ENCODE results near the gene CFAP161.

DNA sequence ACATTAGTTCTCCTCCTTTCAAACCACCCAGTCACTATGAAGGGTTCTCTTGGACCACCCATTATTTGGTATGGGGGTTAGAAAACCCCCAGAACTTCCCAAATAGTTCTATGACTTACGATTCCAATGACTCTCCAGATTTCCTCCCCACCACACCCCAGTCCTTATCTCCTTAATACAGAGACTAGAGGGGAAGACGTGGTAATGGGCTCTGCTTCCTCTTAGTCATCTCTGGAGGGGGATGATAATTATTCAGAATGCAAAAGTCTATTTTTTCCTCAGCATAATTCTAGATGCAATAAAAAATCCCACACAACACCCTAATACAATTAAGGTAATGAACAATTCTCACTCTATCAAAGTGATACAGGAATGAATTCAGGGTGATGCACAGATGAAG lies 48.9 kb upstream of the CFAP161 start:
- TF ChIP-seq EP300 (IDR thresholded peaks at IDR 0.05) (no peak), POLR2AphosphoS5 (IDR thresholded peaks at IDR 0.05) (no peak)
- TF ChIP-seq, protein P1, sequence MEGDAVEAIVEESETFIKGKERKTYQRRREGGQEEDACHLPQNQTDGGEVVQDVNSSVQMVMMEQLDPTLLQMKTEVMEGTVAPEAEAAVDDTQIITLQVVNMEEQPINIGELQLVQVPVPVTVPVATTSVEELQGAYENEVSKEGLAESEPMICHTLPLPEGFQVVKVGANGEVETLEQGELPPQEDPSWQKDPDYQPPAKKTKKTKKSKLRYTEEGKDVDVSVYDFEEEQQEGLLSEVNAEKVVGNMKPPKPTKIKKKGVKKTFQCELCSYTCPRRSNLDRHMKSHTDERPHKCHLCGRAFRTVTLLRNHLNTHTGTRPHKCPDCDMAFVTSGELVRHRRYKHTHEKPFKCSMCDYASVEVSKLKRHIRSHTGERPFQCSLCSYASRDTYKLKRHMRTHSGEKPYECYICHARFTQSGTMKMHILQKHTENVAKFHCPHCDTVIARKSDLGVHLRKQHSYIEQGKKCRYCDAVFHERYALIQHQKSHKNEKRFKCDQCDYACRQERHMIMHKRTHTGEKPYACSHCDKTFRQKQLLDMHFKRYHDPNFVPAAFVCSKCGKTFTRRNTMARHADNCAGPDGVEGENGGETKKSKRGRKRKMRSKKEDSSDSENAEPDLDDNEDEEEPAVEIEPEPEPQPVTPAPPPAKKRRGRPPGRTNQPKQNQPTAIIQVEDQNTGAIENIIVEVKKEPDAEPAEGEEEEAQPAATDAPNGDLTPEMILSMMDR (IDR thresholded peaks at IDR 0.05), result no peak

Measured in gastroesophageal sphincter (tissue), 3 donors.